GM23338 (cell line): Measurements from ENCODE around the gene GIPC2. TPM values are rescaled to one million over a fixed set of nuclear protein-coding genes. Genes with fewer than 3 reads are reported as not detected.

Experiments used
- ATAC-seq: fragments of 200-7000 bp; cut with Tn5 transposase; 3 replicates; pipeline ENCODE4 v1.9.1; 2020
- DNase-seq: peaks from one replicate; pipeline ENCODE4 v3.0.0-alpha.2; 2015; ENCODE audit warnings: low spot score
- H2AFZ ChIP-seq: fragments of 200-600 bp; sonication (generic); 2 replicates; pipeline ENCODE4 v1.8.0; 2016; ENCODE audit warnings: antibody characterized with exemption, mild to moderate bottlenecking, moderate library complexity
- H3F3A ChIP-seq: fragments of 200-600 bp; sonication (generic); replicated peaks from 2 replicates; pipeline ENCODE4 v1.8.0; 2017; ENCODE audit warnings: antibody characterized with exemption, mixed run types, low read depth
- H3K27ac ChIP-seq: fragments of 200-600 bp; sonication (generic); 2 replicates; pipeline ENCODE4 v1.6.1; 2016; ENCODE audit warnings: low read depth
- H3K27me3 ChIP-seq: fragments of 200-600 bp; sonication (generic); 2 replicates; pipeline ENCODE4 v1.8.0; 2016; ENCODE audit warnings: mild to moderate bottlenecking, mixed run types, moderate library complexity; ENCODE audit not compliant: insufficient read depth
- H3K36me3 ChIP-seq: fragments of 200-600 bp; sonication (generic); 2 replicates; pipeline ENCODE4 v1.8.0; 2016; ENCODE audit warnings: mild to moderate bottlenecking; ENCODE audit not compliant: insufficient read depth
- H3K4me1 ChIP-seq: fragments of 200-600 bp; sonication (generic); 2 replicates; pipeline ENCODE4 v1.8.0; 2016; ENCODE audit warnings: mild to moderate bottlenecking, moderate library complexity; ENCODE audit not compliant: insufficient read depth
- H3K4me2 ChIP-seq: fragments of 200-600 bp; sonication (generic); 2 replicates; pipeline ENCODE4 v1.7.1; 2017; ENCODE audit warnings: mixed run types
- H3K4me3 ChIP-seq: fragments of 200-600 bp; sonication (generic); 2 replicates; pipeline ENCODE4 v1.6.1; 2016; ENCODE audit warnings: mixed run types
- H3K79me2 ChIP-seq: fragments of 200-600 bp; sonication (generic); replicated peaks from 2 replicates; pipeline ENCODE4 v1.8.0; 2017; ENCODE audit warnings: mild to moderate bottlenecking; ENCODE audit not compliant: insufficient read depth
- H3K9me2 ChIP-seq: fragments of 200-600 bp; sonication (generic); 2 replicates; pipeline ENCODE4 v1.8.0; 2017; ENCODE audit not compliant: insufficient read depth
- H4K20me1 ChIP-seq: fragments of 200-600 bp; sonication (generic); replicated peaks from 2 replicates; pipeline ENCODE4 v1.8.0; 2017; ENCODE audit warnings: mild to moderate bottlenecking; ENCODE audit not compliant: insufficient read depth
- H3K27ac Mint-ChIP-seq: 2 replicates; pipeline ENCODE4 v1.8.0; 2020; ENCODE audit warnings: inconsistent platforms, mild to moderate bottlenecking, moderate library complexity, mixed read lengths
- H3K27me3 Mint-ChIP-seq: 3 replicates; pipeline ENCODE4 v1.8.0; 2022; ENCODE audit warnings: low read depth, mild to moderate bottlenecking, moderate library complexity, mixed read lengths, inconsistent platforms; ENCODE audit not compliant: insufficient read depth, poor library complexity
- H3K36me3 Mint-ChIP-seq: 3 replicates; pipeline ENCODE4 v1.8.0; 2021; ENCODE audit warnings: low read depth, mild to moderate bottlenecking, inconsistent platforms, moderate library complexity, mixed read lengths
- H3K4me1 Mint-ChIP-seq: 3 replicates; pipeline ENCODE4 v1.8.0; 2020; ENCODE audit warnings: mild to moderate bottlenecking, inconsistent platforms, mixed read lengths
- H3K4me3 Mint-ChIP-seq: 3 replicates; pipeline ENCODE4 v1.8.0; 2021; ENCODE audit warnings: moderate library complexity, mild to moderate bottlenecking, inconsistent platforms, mixed read lengths
- H3K9me3 Mint-ChIP-seq: 3 replicates; pipeline ENCODE4 v1.8.0; 2020; ENCODE audit warnings: moderate library complexity, mild to moderate bottlenecking, inconsistent platforms, mixed read lengths
- CREB1 ChIP-seq: fragments of 250-450 bp; sonication (Bioruptor Pico); IDR thresholded peaks from 2 replicates; pipeline ENCODE4 v1.5.0; 2020; ENCODE audit warnings: low read depth, mild to moderate bottlenecking, moderate library complexity
- CTCF ChIP-seq, 2 experiments: fragments of 200-600 bp in 1 of 2; sonication (generic) in 1 of 2; conservative IDR thresholded peaks; 2 replicates each; pipeline versions ENCODE4 v1.5.1 to v1.6.1; 2016 to 2017; ENCODE audit warnings: antibody characterized with exemption in 2 of 2, low read depth in 2 of 2, mild to moderate bottlenecking in 2 of 2, moderate library complexity in 1 of 2
- ETS1 ChIP-seq: IDR thresholded peaks from 2 replicates; pipeline ENCODE4 v1.6.1; 2016; ENCODE audit warnings: antibody characterized with exemption
- EZH2 ChIP-seq: fragments of 200-600 bp; sonication (generic); IDR thresholded peaks from one replicate; pipeline ENCODE4 v1.8.0; 2017; ENCODE audit warnings: antibody characterized with exemption, mild to moderate bottlenecking, low read depth; ENCODE audit not compliant: unreplicated experiment
- EZH2phosphoT487 ChIP-seq: fragments of 200-600 bp; sonication (generic); IDR thresholded peaks from one replicate; pipeline ENCODE4 v1.8.1; 2018; ENCODE audit warnings: antibody characterized with exemption; ENCODE audit not compliant: unreplicated experiment
- JUNB ChIP-seq: IDR thresholded peaks from one replicate; pipeline ENCODE4 v1.6.1; 2016; ENCODE audit warnings: antibody characterized with exemption; ENCODE audit not compliant: unreplicated experiment
- NANOG ChIP-seq: IDR thresholded peaks from 2 replicates; pipeline ENCODE4 v1.6.1; 2016; ENCODE audit warnings: antibody characterized with exemption, borderline replicate concordance
- POLR2AphosphoS5 ChIP-seq: IDR thresholded peaks from 2 replicates; pipeline ENCODE4 v1.6.1; 2016; ENCODE audit warnings: antibody characterized with exemption, low read depth
- REST ChIP-seq: IDR thresholded peaks from one replicate; pipeline ENCODE4 v1.6.1; 2018; ENCODE audit warnings: antibody characterized with exemption; ENCODE audit not compliant: unreplicated experiment
- STAT1 ChIP-seq: IDR thresholded peaks from one replicate; pipeline ENCODE4 v1.6.1; 2016; ENCODE audit warnings: antibody characterized with exemption; ENCODE audit not compliant: unreplicated experiment
- ZNF114 ChIP-seq: fragments of 250-450 bp; sonication (Bioruptor Pico); IDR thresholded peaks from 2 replicates; pipeline ENCODE4 v1.5.0; 2020; ENCODE audit warnings: mild to moderate bottlenecking, moderate library complexity
- ZNF331 ChIP-seq: fragments of 250-450 bp; sonication (Bioruptor Pico); IDR thresholded peaks from 2 replicates; pipeline ENCODE4 v1.5.0; 2020; ENCODE audit warnings: low read depth, mild to moderate bottlenecking, moderate library complexity
- ZNF462 ChIP-seq: fragments of 250-450 bp; sonication (Bioruptor Pico); IDR thresholded peaks from 2 replicates; pipeline ENCODE4 v1.5.0; 2020; ENCODE audit warnings: mild to moderate bottlenecking, moderate library complexity
- polyA plus RNA-seq: library from polyadenylated mRNA; unstranded; fragments of >200 nt; fragmentation: Nextera tagmentation; extraction: Ambion mirVana; gene quantifications from 2 replicates; pipeline ENCODE4 v1.2.1, GENCODE V29; 2016
- total RNA-seq: library from RNA; depleted of rRNA; stranded (reverse); fragments of >200 nt; shearing (Covaris generic); gene quantifications from 2 replicates; pipeline ENCODE4 v1.2.3, GENCODE V29; 2014

GIPC2 gene
- total and polyA plus RNA-seq, 2 experiments from 2014 or later, result 1.2 to 1.5 TPM

GRCh38 chr1:78171736-78172590, 126.2 kb downstream of the GIPC2 start:
- H3K27me3 ChIP-seq, result no peaks in the 10 kb centered on the region
- no peak for ATAC-seq

More at GRCh38 chr1:78171736-78172590, 126.2 kb downstream of the GIPC2 start:
- no peak overlapping the region for H3K27ac ChIP-seq
- Mint-ChIP-seq H3K9me3 (no peaks in the 10 kb centered on the region), H3K27ac (no peak overlapping the region), H3K36me3 (no peaks in the 10 kb centered on the region), H3K4me1 (peaks cover 5% of the 10 kb centered on the region), H3K27me3 (peaks cover 1% of the 10 kb centered on the region), H3K4me3 (no peak overlapping the region)
- H4K20me1 ChIP-seq, result no peaks in the 10 kb centered on the region
- H3K36me3 ChIP-seq, result no peaks in the 10 kb centered on the region
- TF ChIP-seq ZNF331, result no peak
- no peak for TF ChIP-seq ZNF114 (CRISPR knock-in tag)
- TF ChIP-seq CREB1 (CRISPR knock-in tag), result no peak
- no peak for TF ChIP-seq CTCF (conservative IDR thresholded peaks at IDR 0.05; ENCODE audit: low read depth in 2 of 2)
- TF ChIP-seq NANOG, result no peak
- no peak for TF ChIP-seq POLR2AphosphoS5
- TF ChIP-seq ETS1, result no peak
- no peak for TF ChIP-seq ZNF462 (CRISPR knock-in tag)
- no peak for TF ChIP-seq STAT1
- no peak for TF ChIP-seq REST
- TF ChIP-seq JUNB, result no peak
- no peak for TF ChIP-seq EZH2
- TF ChIP-seq EZH2phosphoT487, result no peak
- H3F3A ChIP-seq, result no peaks in the 10 kb centered on the region
- no peaks in the 10 kb centered on the region for H3K79me2 ChIP-seq
- H3K4me2 ChIP-seq, result no peak overlapping the region
- no peak overlapping the region for H3K4me3 ChIP-seq
- no peaks in the 10 kb centered on the region; the same call in 1 of the 2 replicates for H3K9me2 ChIP-seq
- DNase-seq, result no peak
- no peak overlapping the region for H2AFZ ChIP-seq
- H3K4me1 ChIP-seq, result no peaks in the 10 kb centered on the region
